Islet of Langerhans (tissue), 1 donor: ENCODE results near the gene SNTA1.
"Not testable (repeated sequence)": the region's sequence is repeated elsewhere in the genome, so short reads cannot be mapped to it uniquely, and the experiment has no call there.

ENCODE experiments used
- FAIRE-seq: peaks from one replicate; lab custom pipeline; 2011; peaks lifted over from hg19 to GRCh38; lab: Jason Lieb, UNC

SNTA1 gene

DNA sequence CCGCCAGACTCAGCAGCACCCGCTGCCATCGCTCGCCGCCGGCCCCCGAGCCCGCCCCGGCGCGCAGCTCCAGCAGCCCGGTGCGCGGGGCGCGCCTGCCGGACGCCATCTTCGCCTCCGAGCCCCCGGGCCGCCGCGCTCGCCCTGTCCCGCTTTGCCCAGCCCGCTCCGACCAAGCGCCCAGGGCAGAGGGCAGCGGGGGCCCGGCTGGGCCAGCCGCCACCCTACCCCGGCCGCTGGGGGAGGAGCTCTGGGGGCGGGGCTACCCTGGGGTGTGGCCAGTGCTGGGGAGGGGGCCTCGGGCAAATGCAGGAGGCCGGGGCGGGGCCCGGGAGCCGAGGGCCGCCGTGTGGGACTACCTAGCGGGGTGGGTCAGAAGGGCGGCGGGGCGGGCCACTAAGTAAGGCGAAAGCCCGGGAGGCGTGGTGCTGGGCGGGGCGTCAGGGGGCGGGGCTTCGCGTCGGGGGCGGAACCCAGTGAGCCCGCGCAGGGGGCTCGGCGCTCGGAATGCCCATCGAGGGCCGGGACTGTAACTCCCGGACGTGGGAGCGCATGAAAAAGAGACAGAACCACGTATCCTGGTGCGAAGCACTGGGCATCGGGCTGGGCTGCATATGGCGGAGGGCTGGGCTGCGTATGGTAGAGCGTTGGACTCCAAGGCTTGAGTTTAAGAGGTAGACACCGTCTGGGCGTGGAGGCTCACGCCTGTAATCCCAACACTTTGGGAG, at the start of gene SNTA1:
TSS of gene SNTA1 (minus strand) at position 252 of the 728 bp plus-strand sequence. CDS start at position 109, 143 bp downstream.
- FAIRE-seq, result no peak

DNA sequence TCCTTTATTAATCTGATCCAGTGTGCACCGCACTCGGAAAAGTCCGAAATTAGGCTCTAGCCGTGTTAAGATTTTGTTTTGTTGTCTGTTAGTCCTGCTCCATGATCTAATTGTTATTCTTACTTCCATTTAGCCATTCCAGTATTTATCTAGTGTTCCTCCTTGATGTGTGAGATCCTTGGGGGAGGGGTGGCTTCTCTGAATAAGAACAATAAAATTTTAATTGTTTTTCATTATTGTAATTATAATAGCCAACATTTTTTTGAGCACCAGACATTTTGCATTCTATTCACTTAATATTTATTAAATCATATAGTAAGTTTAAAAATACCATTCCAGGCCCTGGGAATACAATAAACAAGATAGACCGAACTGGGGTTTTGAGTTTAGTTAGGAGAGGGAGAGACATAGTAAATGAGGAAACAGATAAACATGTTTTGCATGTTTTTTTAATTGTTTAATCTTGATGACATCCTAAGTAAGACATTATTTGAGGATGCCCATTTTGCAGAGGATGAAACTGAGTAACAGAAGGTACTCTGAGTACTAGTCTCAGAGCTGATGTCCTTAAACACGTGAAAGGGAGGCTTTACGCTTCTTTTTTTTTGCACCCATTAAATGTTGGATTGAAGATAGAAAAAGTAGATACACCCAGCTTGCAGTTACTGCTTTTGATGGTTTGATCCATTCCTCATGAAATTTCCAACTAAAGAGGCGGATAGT, 47.5 kb upstream of the SNTA1 start:
- FAIRE-seq, result no peak

DNA sequence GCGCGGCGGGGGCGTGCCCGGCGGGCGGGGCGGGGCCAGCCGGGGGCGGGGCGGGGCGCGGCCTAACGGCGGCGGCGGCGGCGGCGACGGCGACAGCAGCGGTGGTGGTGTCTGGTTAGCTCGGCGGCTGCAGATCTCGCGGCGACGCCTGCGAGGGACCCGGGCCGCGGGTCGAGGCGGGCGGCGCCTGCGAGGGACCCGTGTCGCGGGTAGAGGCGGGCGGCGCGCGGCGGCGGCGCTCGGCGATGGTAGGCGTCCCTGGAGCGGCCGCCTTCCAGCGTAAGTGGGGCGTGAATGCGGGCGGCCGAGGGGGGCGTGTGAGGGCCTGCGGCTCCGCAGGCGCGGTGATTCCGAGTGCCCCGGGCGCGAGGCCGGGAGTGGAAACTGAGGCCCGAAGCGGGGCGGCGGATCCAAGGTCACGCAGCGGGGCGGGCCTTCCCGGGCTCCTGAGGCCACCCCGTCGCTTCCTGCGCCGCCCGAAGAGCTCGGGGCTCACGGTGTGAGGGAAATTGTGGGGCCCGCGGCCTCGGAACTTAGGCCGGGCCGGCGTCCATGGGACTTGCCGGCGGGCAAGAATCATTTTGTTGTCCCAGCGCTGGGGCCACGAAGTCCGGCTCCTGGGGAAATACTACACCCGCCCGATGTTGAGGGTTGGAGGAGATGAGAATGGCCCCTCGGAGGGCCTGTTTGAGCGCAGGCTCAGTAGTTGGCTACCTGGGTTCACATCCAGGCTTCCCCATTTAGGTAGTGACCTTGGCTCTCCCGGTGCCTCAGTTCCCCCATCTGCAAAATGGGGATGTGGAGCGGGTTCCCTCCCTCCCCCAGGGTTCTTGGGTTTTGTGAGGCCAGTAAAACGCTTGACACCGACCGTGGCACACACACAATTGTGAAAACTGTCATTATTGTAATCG, 46.7 kb upstream of the SNTA1 start, which contains the start of gene CBFA2T2:
TSS of gene CBFA2T2 (plus strand) at position 74 of the 911 bp plus-strand sequence. CDS start at position 246, 172 bp downstream.
- FAIRE-seq, result no peak

DNA sequence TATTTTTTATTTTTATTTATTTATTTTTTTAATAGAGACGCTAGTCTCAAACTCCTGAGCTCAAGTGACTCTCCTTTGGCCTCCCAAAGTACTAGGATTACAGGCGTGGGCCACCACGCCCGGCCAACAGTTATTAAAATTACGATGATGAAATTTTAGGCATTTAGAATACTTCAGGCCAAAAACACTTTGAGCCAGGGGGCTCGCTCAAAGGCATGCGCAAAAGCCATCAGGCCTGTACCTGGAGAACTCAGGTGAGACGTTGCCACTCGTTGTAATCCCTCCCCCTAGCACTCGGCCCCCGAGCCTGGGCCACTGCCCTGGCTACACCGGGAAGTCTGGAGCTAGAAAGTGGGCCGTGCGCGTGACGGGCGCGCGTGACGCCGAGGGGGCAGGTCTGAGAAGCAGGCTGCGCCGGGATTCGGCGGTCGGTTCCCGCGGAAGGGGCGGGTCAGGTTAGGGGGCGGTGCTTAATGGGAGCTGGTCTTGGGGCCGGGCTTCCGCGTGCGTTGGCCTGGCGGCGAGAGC, 46.0 kb upstream of the SNTA1 start:
- FAIRE-seq, result no peak

DNA sequence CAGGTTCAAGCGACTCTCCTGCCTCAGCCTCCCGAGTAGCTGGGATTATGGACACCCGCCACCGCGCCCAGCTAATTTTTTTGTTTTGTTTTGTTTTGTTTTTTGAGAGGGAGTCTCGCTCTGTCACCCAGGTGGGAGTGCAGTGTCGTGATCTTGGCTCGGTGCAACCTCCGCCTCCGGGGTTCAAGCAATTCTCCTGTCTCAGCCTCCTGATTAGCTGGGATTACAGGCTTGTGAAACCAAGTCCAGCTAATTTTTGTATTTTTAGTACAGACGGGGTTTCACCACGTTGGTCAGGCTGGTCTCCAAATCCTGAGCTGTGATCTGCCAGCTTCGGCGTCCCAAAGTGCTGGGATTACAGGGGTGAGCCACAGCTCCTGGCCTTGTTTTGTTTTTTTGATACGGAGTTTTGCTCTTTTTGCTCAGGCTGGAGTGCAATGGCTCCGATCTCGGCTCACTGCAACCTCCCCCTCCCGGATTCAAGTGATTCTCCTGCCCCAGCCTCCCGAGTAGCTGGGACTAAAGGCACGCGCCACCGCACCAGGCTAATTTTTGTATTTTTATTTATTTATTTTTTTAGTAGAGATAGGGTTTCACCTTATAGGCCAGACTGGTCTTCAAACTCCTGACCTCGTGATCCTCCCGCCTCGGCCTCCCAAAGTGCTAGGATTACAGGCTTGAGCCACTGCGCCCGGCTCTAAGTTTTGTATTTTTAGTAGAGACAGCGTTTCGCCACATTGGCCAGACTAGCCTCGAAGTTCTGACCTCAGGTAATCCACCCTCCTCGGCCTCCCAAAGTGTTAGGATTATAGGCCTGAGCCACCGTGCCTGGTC, 45.3 kb upstream of the SNTA1 start:
- FAIRE-seq, result not testable (repeated sequence)

DNA sequence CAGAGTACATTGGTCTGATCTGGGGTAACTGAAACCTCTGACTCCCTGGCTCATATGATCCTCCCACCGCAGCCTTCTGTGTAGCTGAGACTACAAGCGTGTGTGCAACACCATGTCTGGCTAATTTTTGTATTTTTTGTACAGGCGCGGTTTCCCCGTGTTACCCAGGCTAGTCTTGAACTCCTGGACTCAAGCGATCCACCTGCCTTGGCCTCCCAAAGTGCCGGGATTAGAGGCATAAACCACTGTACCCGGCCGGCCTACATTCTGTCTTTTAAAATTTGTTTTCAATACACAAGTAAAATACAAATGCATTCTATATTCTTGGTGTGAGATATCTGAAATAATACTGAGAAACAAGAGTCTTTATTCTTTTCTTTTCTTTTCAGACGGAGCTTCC, 44.6 kb upstream of the SNTA1 start:
- FAIRE-seq, result no peak

DNA sequence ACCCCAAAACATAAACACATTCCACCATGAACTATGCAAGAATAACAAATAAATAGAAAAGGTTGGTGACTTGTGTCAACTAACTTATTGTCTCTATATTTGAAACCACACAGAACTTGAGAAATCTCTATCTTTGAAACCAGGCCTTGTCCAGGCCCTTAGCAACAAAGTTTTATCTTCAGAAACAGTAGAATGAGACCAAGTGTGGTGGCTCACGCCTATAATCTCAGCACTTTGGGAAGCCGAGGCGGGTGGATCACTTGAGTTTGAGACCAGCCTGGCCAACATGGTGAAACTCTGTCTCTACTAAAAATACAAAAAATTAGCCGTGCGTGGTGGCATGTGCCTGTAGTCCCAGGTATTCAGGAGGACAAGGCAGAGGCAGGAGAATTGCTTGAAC, 39.6 kb upstream of the SNTA1 start:
- not testable (repeated sequence) for FAIRE-seq

DNA sequence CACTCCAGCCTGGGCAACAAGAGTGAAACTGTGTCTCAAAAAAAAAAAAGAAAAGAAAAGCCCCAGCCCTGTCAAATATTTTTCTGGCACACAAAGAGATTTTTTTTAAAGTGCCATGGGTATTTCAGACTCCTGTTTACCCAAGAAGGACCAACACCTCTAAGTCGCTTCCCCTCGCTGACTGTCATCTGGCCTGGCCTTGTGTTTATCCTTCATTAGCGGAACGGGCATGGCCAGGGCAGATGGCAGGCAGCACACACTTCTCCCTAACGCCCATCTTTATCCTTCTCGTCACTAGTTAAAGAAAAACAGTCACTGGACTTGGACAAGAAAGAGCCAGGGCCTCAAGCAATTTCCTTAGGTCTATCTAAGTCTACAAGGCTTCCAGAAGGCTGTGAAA, 39.0 kb upstream of the SNTA1 start:
- FAIRE-seq, result no peak

DNA sequence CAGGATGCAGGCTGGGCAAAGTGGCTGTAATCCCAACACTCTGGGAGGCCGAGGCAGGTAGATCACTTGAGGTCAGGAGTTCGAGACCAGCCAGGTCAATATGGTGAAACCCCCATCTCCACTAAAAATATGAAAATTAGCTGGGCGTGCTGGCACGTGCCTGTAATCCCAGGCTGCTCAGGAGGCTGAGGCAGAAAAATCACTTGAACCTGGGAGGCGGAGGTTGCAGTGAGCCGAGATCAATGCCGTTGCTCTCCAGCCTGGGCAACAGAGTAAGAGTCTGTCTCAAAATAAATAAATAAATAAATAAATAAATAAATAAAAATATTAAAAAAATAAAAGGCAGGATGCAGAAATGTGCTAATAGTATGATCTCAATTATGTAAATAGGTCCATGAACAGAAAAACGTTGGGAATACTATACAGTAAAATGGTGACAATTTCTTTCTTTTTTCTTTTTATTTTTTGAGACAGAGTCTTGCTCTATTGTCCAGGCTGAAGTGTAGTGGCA, 37.9 kb upstream of the SNTA1 start:
- no peak for FAIRE-seq

DNA sequence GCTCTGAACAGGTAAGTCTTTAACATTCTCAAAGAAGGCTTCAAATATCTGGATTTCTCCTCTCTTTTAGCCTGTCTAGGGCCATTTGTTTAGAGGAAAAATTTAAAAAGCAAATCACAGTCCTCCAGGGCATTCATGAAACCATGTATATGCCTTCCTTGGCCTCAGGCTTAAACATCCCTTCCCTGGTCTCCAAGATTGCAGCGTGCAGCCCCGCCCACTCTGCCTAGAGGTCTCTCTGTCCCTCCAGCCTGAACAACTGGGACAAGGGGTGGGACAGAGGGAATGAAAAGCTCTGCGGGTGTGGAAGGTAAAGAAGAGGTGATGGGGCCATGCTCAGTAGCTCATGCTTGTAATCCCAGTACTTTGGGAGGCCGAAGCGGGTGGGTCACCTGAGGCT, 36.5 kb upstream of the SNTA1 start:
- no peak for FAIRE-seq

DNA sequence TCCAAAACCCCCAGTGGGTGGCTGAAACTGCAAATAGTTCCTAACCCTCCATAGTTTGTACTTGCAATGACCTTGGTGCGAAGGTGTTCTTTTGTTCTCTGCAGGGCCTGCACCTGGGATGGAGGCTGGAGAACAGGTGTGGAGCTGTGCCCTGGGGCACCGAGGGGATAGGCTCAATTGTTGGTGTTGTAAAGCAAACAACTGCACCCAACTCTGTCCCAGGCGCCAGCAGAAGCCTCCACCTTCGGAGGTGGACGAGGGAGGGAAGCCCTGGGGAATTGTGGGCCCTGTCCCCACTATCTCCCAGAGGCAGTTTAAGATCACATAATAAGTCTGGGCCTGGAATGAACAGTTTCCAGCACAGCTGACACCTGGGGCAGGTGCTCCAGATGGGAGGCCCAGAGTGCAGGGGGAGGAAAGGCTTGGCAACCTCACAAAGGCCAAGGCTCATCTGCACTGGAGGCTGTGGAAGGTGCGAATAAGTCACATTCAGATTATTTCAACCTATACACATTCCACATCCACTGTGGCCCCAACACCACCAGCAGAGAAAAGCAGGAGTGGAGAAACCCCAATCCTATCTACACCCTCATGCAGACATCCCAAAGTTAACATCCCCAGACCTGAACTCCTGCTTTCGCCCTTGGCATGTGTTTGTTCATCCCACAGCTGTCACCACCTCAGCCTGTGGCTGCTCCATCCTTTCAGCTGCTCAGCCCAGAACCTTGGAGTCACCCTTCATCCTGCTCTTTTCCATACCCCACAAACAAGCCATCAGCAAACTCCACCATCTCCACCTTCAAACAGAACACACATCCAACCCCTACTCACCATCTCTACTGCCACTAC, 34.0 kb upstream of the SNTA1 start:
- FAIRE-seq, result no peak

DNA sequence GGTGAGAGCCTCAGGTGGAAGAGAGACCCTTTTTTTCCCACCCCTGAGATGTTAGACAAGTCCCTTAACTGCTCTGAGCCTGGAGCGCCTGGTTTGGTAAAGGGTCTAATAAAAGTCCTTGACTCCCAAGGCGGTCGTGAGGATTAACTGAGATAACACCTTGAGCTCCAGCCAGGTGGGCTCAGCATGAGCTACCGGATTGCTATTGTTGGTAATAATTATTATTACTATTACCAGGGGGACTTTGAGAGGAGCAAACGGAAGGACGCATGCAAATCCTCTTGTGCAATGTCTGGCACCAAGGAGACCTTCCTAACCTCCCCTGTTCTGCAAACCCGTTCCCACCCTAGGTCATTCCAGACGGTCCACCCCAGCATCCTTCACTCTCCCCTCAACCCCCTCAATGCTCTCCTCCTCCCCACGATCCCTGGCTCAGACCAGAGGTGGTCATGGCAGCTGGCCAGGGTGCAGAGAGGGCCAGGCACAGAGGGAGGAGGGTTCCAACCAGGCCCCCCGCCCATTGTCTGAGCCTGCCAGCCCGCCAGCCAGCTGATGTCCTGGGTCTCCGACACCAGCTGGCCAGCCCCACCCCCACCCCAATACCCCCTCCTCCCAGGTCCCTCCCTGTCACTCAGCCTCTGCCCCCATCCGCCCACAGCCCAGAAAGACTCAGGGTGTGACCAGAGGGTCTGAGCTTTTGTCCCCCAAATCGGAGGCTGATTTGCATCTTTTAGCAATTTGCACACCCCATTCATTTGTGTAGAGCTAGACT, 32.0 kb upstream of the SNTA1 start:
- no peak for FAIRE-seq

DNA sequence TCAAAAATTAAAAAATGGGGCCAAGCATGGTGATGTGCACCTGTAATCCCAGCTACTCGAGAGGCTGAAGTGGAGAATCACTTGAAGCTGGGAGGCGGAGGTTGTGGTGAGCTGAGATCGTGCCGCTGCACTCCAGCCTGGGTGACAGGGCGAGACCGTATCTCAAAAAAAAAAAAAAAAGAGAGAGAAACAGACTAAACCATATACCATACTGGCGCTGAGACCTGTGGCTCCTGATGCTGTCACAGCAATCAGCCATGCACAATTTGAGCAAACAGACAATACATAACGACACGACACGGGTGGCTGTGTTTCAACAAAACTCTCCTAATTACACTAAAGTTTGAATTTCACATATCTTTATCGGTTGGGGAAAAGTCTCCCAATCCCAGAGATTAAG, 31.4 kb upstream of the SNTA1 start:
- FAIRE-seq, result no peak

DNA sequence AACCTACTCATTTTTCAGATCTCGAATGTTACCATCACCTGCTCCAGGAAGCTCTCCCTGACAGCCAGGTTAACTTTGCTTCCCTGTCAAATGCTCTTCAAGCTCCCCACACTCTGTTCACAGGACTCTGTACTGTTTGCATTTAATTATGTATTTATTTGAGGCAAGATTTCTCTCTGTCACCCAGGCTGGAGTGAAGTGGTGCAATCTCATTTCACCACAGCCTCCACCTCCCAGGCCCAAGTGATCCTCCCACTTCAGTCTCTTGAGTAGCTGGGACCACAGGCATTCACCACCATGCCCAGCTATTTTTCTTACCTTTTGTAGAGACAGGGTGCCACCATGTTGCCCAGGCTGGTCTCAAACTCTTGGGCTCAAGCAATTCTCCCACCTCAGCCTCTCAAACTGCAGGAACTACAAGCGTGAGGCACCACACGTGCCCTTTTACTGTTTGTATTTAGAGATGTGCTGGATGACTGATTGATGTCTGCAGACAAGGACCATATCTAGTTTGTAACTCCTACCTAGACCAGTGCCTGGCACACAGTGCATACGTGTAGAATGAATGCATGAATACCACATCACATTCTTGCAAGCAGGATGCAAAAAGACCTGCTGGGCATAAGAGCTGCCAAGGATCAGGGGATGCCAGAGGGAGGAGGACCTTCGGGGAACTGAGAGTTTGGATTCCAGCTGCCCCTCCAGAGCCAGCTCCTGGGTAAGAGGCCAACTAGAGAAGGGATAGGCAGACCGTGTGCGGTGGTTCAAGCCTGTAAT, 30.7 kb upstream of the SNTA1 start:
- no peak for FAIRE-seq

DNA sequence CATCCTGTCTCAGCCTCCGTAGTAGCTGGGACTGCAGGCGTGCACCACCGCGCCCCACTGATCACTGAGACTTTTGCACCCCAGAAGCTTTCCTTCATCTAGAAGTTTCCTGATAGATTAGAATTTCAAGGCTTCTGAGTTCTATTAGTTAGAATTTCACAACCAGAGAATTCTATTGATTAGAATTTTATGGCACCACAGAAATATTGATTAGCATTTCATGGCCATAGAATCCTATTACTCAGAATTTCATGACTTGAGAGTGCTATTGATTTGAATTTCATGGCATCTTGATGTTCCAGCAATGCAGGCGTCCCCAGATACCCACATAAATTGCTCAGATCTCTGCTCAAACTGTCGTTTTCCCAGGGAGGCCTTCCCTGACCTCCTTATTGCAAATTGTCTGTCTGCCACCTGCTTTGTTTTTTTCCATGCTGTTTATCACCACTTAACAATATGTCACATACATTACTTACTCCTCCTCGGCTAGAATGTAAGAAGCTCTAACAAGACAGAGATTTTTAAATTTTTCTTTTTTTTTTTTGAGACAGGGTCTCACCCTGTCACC, 29.4 kb upstream of the SNTA1 start:
- FAIRE-seq, result no peak

DNA sequence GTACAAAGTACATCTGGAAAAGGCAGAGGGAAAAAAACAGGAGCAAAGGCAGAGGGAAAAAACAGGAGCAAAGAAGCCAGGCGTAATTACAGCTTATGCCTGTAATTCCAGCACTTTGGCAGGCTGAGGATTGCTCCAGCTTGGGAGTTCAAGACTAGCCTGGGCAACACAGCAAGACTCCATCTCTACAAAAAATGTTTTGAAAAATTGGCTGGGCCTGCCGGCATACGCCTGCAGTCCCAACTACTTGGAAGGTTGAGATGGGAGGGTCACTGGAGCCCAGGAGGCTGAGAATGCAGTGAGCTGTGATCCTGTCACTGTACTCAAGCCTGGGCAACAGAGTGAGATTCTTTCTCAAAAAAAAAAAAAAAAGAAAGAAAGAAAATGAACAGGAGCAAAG, 27.3 kb upstream of the SNTA1 start:
- FAIRE-seq, result no peak

DNA sequence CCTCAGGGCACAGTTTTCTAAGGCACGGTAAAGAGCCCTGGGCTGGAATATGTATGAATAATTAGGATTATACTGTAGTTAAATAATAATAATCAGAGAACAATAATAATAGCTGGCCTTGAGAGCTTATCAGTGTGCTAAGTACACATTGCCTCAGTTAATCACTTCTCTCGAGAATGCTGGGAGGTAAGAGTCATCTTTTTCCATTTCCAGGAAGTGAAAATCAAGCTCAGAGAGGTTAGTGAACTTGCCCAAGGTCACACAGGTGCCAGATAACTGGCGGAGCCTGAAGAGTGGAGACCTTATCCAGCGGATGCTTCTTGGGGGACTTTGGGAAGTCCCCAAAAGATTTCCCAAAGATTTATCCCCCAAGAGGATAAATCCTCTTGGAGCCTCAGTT, 26.9 kb upstream of the SNTA1 start:
- no peak for FAIRE-seq

DNA sequence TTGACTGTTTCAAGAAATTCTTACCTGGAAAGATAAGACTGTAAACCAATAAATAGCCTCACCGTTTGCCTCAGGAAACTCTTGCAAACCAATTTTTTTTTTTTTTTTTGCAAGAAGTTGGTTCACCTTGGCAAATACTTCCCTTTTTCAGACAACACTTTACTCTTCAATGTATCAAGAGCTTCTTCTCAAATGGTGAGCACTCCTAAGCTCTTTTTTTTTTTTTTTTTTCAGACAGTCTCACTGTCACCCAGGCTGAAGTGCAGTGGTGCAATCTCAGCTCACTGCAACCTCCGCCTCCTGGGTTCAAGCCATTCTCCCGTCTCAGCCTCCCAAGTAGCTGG, 22.7 kb upstream of the SNTA1 start:
- FAIRE-seq, result no peak
